HG02981 (cell line): ENCODE data around the gene FAN1.
"Not testable (repeated sequence)": the region's sequence is repeated elsewhere in the genome, so short reads cannot be mapped to it uniquely, and the experiment has no call there.

ENCODE experiments used
- ATAC-seq: cut with Tn5 transposase; IDR thresholded peaks from one replicate; pipeline ENCODE4 v1.9.1; 2021; ENCODE audit warnings: mild to moderate bottlenecking, moderate library complexity; ENCODE audit not compliant: unreplicated experiment

Gene FAN1

GRCh38 chr15:30903497-30904187 is at the start of gene FAN1:
TSS of gene FAN1 (plus strand) at chr15:30903915. CDS start at chr15:30904664, 749 bp downstream.
- ATAC-seq, result peak; percentile 92

- ATAC-seq, result no peak
Observed at GRCh38 chr15:30859091-30859874, 44.4 kb upstream of the FAN1 start.

GRCh38 chr15:30865257-30865656 is 38.5 kb upstream of the FAN1 start:
- no peak for ATAC-seq

- no peak for ATAC-seq
Observed at GRCh38 chr15:30870681-30871080, 33.0 kb upstream of the FAN1 start.

- ATAC-seq, result no peak
Observed at GRCh38 chr15:30872341-30872748, 31.4 kb upstream of the FAN1 start.

- ATAC-seq, result no peak
Observed at GRCh38 chr15:30877070-30877469, 26.6 kb upstream of the FAN1 start.

GRCh38 chr15:30878515-30878914 is 25.2 kb upstream of the FAN1 start:
- no peak for ATAC-seq

GRCh38 chr15:30882849-30883433 is 20.8 kb upstream of the FAN1 start:
- ATAC-seq, result no peak

GRCh38 chr15:30883666-30884065 is 20.0 kb upstream of the FAN1 start:
- not testable (repeated sequence) for ATAC-seq

- ATAC-seq, result no peak
Observed at GRCh38 chr15:30885814-30886213, 17.9 kb upstream of the FAN1 start.

GRCh38 chr15:30889196-30889595 is 14.5 kb upstream of the FAN1 start:
- no peak for ATAC-seq

GRCh38 chr15:30895461-30896210 is 8.1 kb upstream of the FAN1 start:
- ATAC-seq, result no peak

- ATAC-seq, result no peak
Observed at GRCh38 chr15:30896211-30896606, 7.5 kb upstream of the FAN1 start.

GRCh38 chr15:30901889-30902288 is 1.8 kb upstream of the FAN1 start:
- no peak for ATAC-seq

GRCh38 chr15:30904812-30905211 is 1.1 kb downstream of the FAN1 start:
- no peak for ATAC-seq

- no peak for ATAC-seq
Observed at GRCh38 chr15:30905821-30906220, 2.1 kb downstream of the FAN1 start.

- ATAC-seq, result no peak
Observed at GRCh38 chr15:30906366-30906765, 2.7 kb downstream of the FAN1 start.

- ATAC-seq, result no peak
Observed at GRCh38 chr15:30913761-30914160, 10.0 kb downstream of the FAN1 start.

GRCh38 chr15:30917013-30917412 is 13.3 kb downstream of the FAN1 start:
- ATAC-seq, result no peak

GRCh38 chr15:30917675-30918074 is 14.0 kb downstream of the FAN1 start:
- no peak for ATAC-seq

GRCh38 chr15:30918366-30918765 is 14.7 kb downstream of the FAN1 start:
- no peak for ATAC-seq
